Astrocyte of the spinal cord (primary cell): Measurements from ENCODE around the gene RCSD1.
"Not testable (repeated sequence)": the region's sequence is repeated elsewhere in the genome, so short reads cannot be mapped to it uniquely, and the experiment has no call there.

Experiments
- DNase-seq: peaks from one replicate; pipeline ENCODE4 v3.0.0; 2011; ENCODE audit warnings: low read depth, low spot score
- H3K4me3 ChIP-seq: 2 replicates; pipeline ENCODE4 v1.5.1; 2011; ENCODE audit warnings: low read depth, mild to moderate bottlenecking, low read length, moderate library complexity
- CTCF ChIP-seq: IDR thresholded peaks from 2 replicates; pipeline ENCODE4 v1.5.1; 2012; ENCODE audit warnings: low read depth, mild to moderate bottlenecking, low read length, inconsistent platforms
- in situ Hi-C: cut with HindIII; loops from 2 replicates; pipeline ENCODE4 v1.10.0; 2017; ENCODE audit warnings: low sequenced_read_pairs

The RCSD1 gene

GRCh38 chr1:167714098-167714438 is 84.0 kb downstream of the RCSD1 start:
- in situ Hi-C loops: loop anchor here (25.0 kb wide), 1 partner anchor 223 kb away; the partner anchor contains the start of genes DCAF6 and MPC2
- TF ChIP-seq CTCF: no peak
- H3K4me3 ChIP-seq: peak overlapping the region; percentile 79
- DNase-seq: no peak

GRCh38 chr1:167714439-167715156 is 84.6 kb downstream of the RCSD1 start:
- no peak for TF ChIP-seq CTCF
- peak overlapping the region; percentile 79 for H3K4me3 ChIP-seq
- peak; percentile 87 for DNase-seq
- in situ Hi-C loops: loop anchor here (25.0 kb wide), 1 partner anchor 223 kb away; the partner anchor contains the start of genes DCAF6 and MPC2

- peak; percentile 90 for DNase-seq
- in situ Hi-C loops: loop anchor here (25.0 kb wide), 1 partner anchor 222 kb away; the partner anchor contains the start of genes DCAF6 and MPC2
- H3K4me3 ChIP-seq: peak overlapping the region; percentile 79
- TF ChIP-seq CTCF: peak; percentile 81
Observed at GRCh38 chr1:167715157-167715999, 85.3 kb downstream of the RCSD1 start.

GRCh38 chr1:167716000-167716271 is 85.9 kb downstream of the RCSD1 start:
- H3K4me3 ChIP-seq: peak overlapping the region; percentile 79
- TF ChIP-seq CTCF: no peak
- in situ Hi-C loops: loop anchor here (25.0 kb wide), 1 partner anchor 221 kb away; the partner anchor contains the start of genes DCAF6 and MPC2
- peak; percentile 31 for DNase-seq

- no peak for DNase-seq
- H3K4me3 ChIP-seq: no peak overlapping the region
- in situ Hi-C loops: loop anchor here (25.0 kb wide), 1 partner anchor 220 kb away; the partner anchor contains the start of genes DCAF6 and MPC2
- TF ChIP-seq CTCF: no peak
Observed at GRCh38 chr1:167717351-167717750, 87.3 kb downstream of the RCSD1 start.

GRCh38 chr1:167718914-167719691 is 89.1 kb downstream of the RCSD1 start:
- no peak for DNase-seq
- TF ChIP-seq CTCF: no peak
- in situ Hi-C loops: loop anchor here (25.0 kb wide), 1 partner anchor 218 kb away; the partner anchor contains the start of genes DCAF6 and MPC2
- H3K4me3 ChIP-seq: no peak overlapping the region

- in situ Hi-C loops: loop anchor here (25.0 kb wide), 1 partner anchor 217 kb away; the partner anchor contains the start of genes DCAF6 and MPC2
- DNase-seq, H3K4me3 ChIP-seq: not testable (repeated sequence)
Observed at GRCh38 chr1:167719715-167720421, 89.8 kb downstream of the RCSD1 start.
